DND-41 (cell line): ENCODE data around the gene MAP3K12.

ENCODE experiments used
- ATAC-seq: fragments of 200-7000 bp; cut with Tn5 transposase; 3 replicates; pipeline ENCODE4 v1.9.1; 2021; ENCODE audit warnings: low read depth; ENCODE audit not compliant: insufficient read depth
- DNase-seq: peaks from one replicate; pipeline ENCODE4 v3.0.0-alpha.2; 2020
- H2AFZ ChIP-seq: 2 replicates; pipeline ENCODE4 v1.6.0; 2012; ENCODE audit warnings: low read depth, low read length
- H3K27ac ChIP-seq: 2 replicates; pipeline ENCODE4 v1.5.1; 2012; ENCODE audit warnings: low read length, inconsistent platforms
- H3K27me3 ChIP-seq: fragments of 200-600 bp; sonication (generic); 2 replicates; pipeline ENCODE4 v1.6.0; 2012; ENCODE audit warnings: low read length, mild to moderate bottlenecking, inconsistent platforms; ENCODE audit not compliant: insufficient read depth, poor library complexity
- H3K36me3 ChIP-seq: 2 replicates; pipeline ENCODE4 v1.5.1; 2012; ENCODE audit warnings: low read length, inconsistent platforms; ENCODE audit not compliant: insufficient read depth
- H3K4me1 ChIP-seq: 2 replicates; pipeline ENCODE4 v1.5.1; 2012; ENCODE audit warnings: mild to moderate bottlenecking, low read length; ENCODE audit not compliant: insufficient read depth
- H3K4me2 ChIP-seq: 2 replicates; pipeline ENCODE4 v1.6.0; 2012; ENCODE audit warnings: mild to moderate bottlenecking, moderate library complexity, low read length, inconsistent platforms; ENCODE audit not compliant: insufficient read depth
- H3K4me3 ChIP-seq, 2 experiments: fragments of 200-600 bp in 1 of 2; shearing (Covaris generic) in 1 of 2; 2 replicates each; pipeline ENCODE4 v1.5.1; 2012 to 2016; ENCODE audit warnings: inconsistent platforms in 2 of 2, low read length in 2 of 2, mild to moderate bottlenecking in 2 of 2, low read depth in 1 of 2, moderate library complexity in 1 of 2
- H3K79me2 ChIP-seq: 2 replicates; pipeline ENCODE4 v1.6.0; 2012; ENCODE audit warnings: low read length, inconsistent platforms; ENCODE audit not compliant: insufficient read depth
- H3K9ac ChIP-seq: 2 replicates; pipeline ENCODE4 v1.6.0; 2012; ENCODE audit warnings: low read depth, mild to moderate bottlenecking, inconsistent platforms, low read length, moderate library complexity
- H3K9me3 ChIP-seq: 2 replicates; pipeline ENCODE4 v1.5.1; 2012; ENCODE audit warnings: low read length, moderate library complexity, mild to moderate bottlenecking, inconsistent platforms; ENCODE audit not compliant: insufficient read depth, severe bottlenecking
- H4K20me1 ChIP-seq: 2 replicates; pipeline ENCODE4 v1.6.0; 2012; ENCODE audit warnings: low read length; ENCODE audit not compliant: insufficient read depth
- CTCF ChIP-seq: IDR thresholded peaks from 2 replicates; pipeline ENCODE4 v1.5.1; 2012; ENCODE audit warnings: borderline replicate concordance, low read length, moderate library complexity, mild to moderate bottlenecking; ENCODE audit not compliant: poor library complexity, severe bottlenecking; ENCODE audit errors: extremely low read depth
- EZH2 ChIP-seq: IDR thresholded peaks from 3 replicates; pipeline ENCODE4 v1.6.1; 2012; ENCODE audit warnings: borderline replicate concordance, low read depth, mild to moderate bottlenecking, moderate library complexity, low read length, inconsistent platforms; ENCODE audit not compliant: severe bottlenecking

The MAP3K12 gene

GRCh38 chr12:53464685-53465418, 34.4 kb downstream of the MAP3K12 start:
- H3K27me3 ChIP-seq = no peaks in the 10 kb centered on the region
- peaks cover 100% of the 10 kb centered on the region for H3K36me3 ChIP-seq
- no peaks in the 10 kb centered on the region for H3K9me3 ChIP-seq
- no peak overlapping the region for H3K27ac ChIP-seq
- no peak overlapping the region for H3K9ac ChIP-seq
- no peak overlapping the region for H2AFZ ChIP-seq
- H3K4me1 ChIP-seq = peaks cover 8% of the 10 kb centered on the region; the same call in 1 of the 2 replicates
- H3K4me3 ChIP-seq = no peak overlapping the region
- no peak for DNase-seq
- peaks cover 86% of the 10 kb centered on the region for H4K20me1 ChIP-seq
- TF ChIP-seq CTCF (no peak), EZH2 (no peak)
- H3K4me2 ChIP-seq = no peak overlapping the region
- peaks cover 91% of the 10 kb centered on the region for H3K79me2 ChIP-seq
- no peak for ATAC-seq

GRCh38 chr12:53463802-53464560, 35.3 kb downstream of the MAP3K12 start:
- H3K4me3 ChIP-seq = no peak overlapping the region
- peaks cover 97% of the 10 kb centered on the region for H3K79me2 ChIP-seq
- H3K9me3 ChIP-seq = no peaks in the 10 kb centered on the region
- DNase-seq = no peak
- H4K20me1 ChIP-seq = peaks cover 91% of the 10 kb centered on the region
- no peak overlapping the region for H2AFZ ChIP-seq
- H3K27ac ChIP-seq = no peak overlapping the region
- H3K36me3 ChIP-seq = peaks cover 100% of the 10 kb centered on the region
- no peak overlapping the region for H3K4me2 ChIP-seq
- peaks cover 8% of the 10 kb centered on the region; the same call in 1 of the 2 replicates for H3K4me1 ChIP-seq
- no peak for ATAC-seq
- TF ChIP-seq CTCF = no peak
- TF ChIP-seq EZH2 = no peak
- no peak overlapping the region for H3K9ac ChIP-seq
- no peaks in the 10 kb centered on the region for H3K27me3 ChIP-seq

- no peaks in the 10 kb centered on the region for H3K27me3 ChIP-seq
- no peak overlapping the region for H3K4me2 ChIP-seq
- peaks cover 93% of the 10 kb centered on the region for H4K20me1 ChIP-seq
- DNase-seq = no peak
- H2AFZ ChIP-seq = no peak overlapping the region
- H3K4me1 ChIP-seq = peaks cover 8% of the 10 kb centered on the region; the same call in 1 of the 2 replicates
- H3K4me3 ChIP-seq = no peak overlapping the region
- TF ChIP-seq EZH2 (no peak), CTCF (no peak)
- H3K9ac ChIP-seq = no peak overlapping the region
- H3K79me2 ChIP-seq = peaks cover 99% of the 10 kb centered on the region
- no peak overlapping the region for H3K27ac ChIP-seq
- no peaks in the 10 kb centered on the region for H3K9me3 ChIP-seq
- peaks cover 100% of the 10 kb centered on the region for H3K36me3 ChIP-seq
- ATAC-seq = peak; percentile 19; the same call in 2 of the 3 replicates
Measured at GRCh38 chr12:53462935-53463334, 36.3 kb downstream of the MAP3K12 start.
